SK-N-MC (cell line): Measurements from ENCODE around the gene HDHD5.

Experiments used
- DNase-seq: peaks from one replicate; pipeline ENCODE4 v3.0.0-alpha.2; 2011; ENCODE audit warnings: low read depth, low spot score
- H3K27ac ChIP-seq: fragments of 200-600 bp; sonication (generic); 2 replicates; pipeline ENCODE4 v1.5.1; 2016; ENCODE audit warnings: mixed run types
- H3K36me3 ChIP-seq: fragments of 200-600 bp; sonication (generic); 2 replicates; pipeline ENCODE4 v1.6.1; 2017; ENCODE audit warnings: antibody characterized with exemption, low read length, mixed read lengths; ENCODE audit not compliant: insufficient read depth
- H3K4me3 ChIP-seq: fragments of 200-600 bp; sonication (generic); 2 replicates; pipeline ENCODE4 v1.5.1; 2016
- H3K9ac ChIP-seq: fragments of 200-600 bp; sonication (generic); 2 replicates; pipeline ENCODE4 v1.8.0; 2017; ENCODE audit warnings: mixed run types, mixed read lengths; ENCODE audit not compliant: insufficient read length
- H3K9me3 ChIP-seq: fragments of 200-600 bp; sonication (generic); 2 replicates; pipeline ENCODE4 v1.6.1; 2017; ENCODE audit warnings: low read depth, mild to moderate bottlenecking, antibody characterized with exemption, low read length, moderate library complexity, mixed read lengths
- EZH2 ChIP-seq: fragments of 200-600 bp; sonication (generic); IDR thresholded peaks from one replicate; pipeline ENCODE4 v1.6.1; 2017; ENCODE audit warnings: antibody characterized with exemption
- FOXP2 ChIP-seq: optimal IDR thresholded peaks from 2 replicates; pipeline ENCODE3; 2011; ENCODE audit warnings: mild to moderate bottlenecking, moderate library complexity; ENCODE audit not compliant: insufficient read depth; ENCODE audit errors: extremely low read length, control extremely low read depth
- POLR2AphosphoS5 ChIP-seq: IDR thresholded peaks from 2 replicates; pipeline ENCODE4 v1.6.1; 2012; ENCODE audit warnings: mild to moderate bottlenecking, low read depth, low read length, borderline replicate concordance

Gene HDHD5

GRCh38 chr22:17098379-17098819, 60.7 kb downstream of the HDHD5 start:
- Histone ChIP-seq H3K4me3 (no peak overlapping the region), H3K36me3 (no peaks in the 10 kb centered on the region; the same call in 1 of the 2 replicates), H3K9ac (no peak overlapping the region), H3K27ac (no peak overlapping the region), H3K9me3 (no peaks in the 10 kb centered on the region)
- DNase-seq: no peak
- TF ChIP-seq EZH2 (no peak), POLR2AphosphoS5 (no peak), FOXP2 (no peak)

GRCh38 chr22:17097701-17098100, 61.4 kb downstream of the HDHD5 start:
- no peak overlapping the region for H3K4me3 ChIP-seq
- TF ChIP-seq POLR2AphosphoS5 (no peak), EZH2 (no peak), FOXP2 (no peak)
- H3K27ac ChIP-seq: no peak overlapping the region
- H3K9ac ChIP-seq: no peak overlapping the region
- H3K9me3 ChIP-seq: no peaks in the 10 kb centered on the region
- H3K36me3 ChIP-seq: no peaks in the 10 kb centered on the region; the same call in 1 of the 2 replicates
- no peak for DNase-seq

GRCh38 chr22:17097062-17097461, 62.0 kb downstream of the HDHD5 start:
- Histone ChIP-seq H3K9me3 (no peaks in the 10 kb centered on the region), H3K27ac (no peak overlapping the region), H3K9ac (no peak overlapping the region), H3K4me3 (no peak overlapping the region), H3K36me3 (no peaks in the 10 kb centered on the region; the same call in 1 of the 2 replicates)
- TF ChIP-seq POLR2AphosphoS5 (no peak), FOXP2 (no peak), EZH2 (no peak)
- DNase-seq: no peak

GRCh38 chr22:17096071-17096470, 63.0 kb downstream of the HDHD5 start:
- Histone ChIP-seq H3K4me3 (no peak overlapping the region), H3K9me3 (no peaks in the 10 kb centered on the region), H3K9ac (no peak overlapping the region), H3K36me3 (no peaks in the 10 kb centered on the region; the same call in 1 of the 2 replicates), H3K27ac (no peak overlapping the region)
- no peak for TF ChIP-seq FOXP2
- TF ChIP-seq POLR2AphosphoS5: no peak
- no peak for TF ChIP-seq EZH2
- DNase-seq: no peak

GRCh38 chr22:17095538-17095937, 63.5 kb downstream of the HDHD5 start:
- no peaks in the 10 kb centered on the region; the same call in 1 of the 2 replicates for H3K36me3 ChIP-seq
- no peak overlapping the region for H3K9ac ChIP-seq
- no peaks in the 10 kb centered on the region for H3K9me3 ChIP-seq
- no peak overlapping the region for H3K4me3 ChIP-seq
- DNase-seq: no peak
- TF ChIP-seq EZH2 (no peak), POLR2AphosphoS5 (no peak), FOXP2 (no peak)
- H3K27ac ChIP-seq: no peak overlapping the region

GRCh38 chr22:17093081-17093480, 66.0 kb downstream of the HDHD5 start:
- Histone ChIP-seq H3K4me3 (no peak overlapping the region), H3K9ac (no peak overlapping the region), H3K36me3 (no peaks in the 10 kb centered on the region), H3K27ac (no peak overlapping the region), H3K9me3 (no peaks in the 10 kb centered on the region)
- no peak for TF ChIP-seq POLR2AphosphoS5
- TF ChIP-seq EZH2: no peak
- TF ChIP-seq FOXP2: no peak
- DNase-seq: no peak

GRCh38 chr22:17091851-17092250, 67.2 kb downstream of the HDHD5 start:
- Histone ChIP-seq H3K27ac (no peak overlapping the region), H3K9me3 (no peaks in the 10 kb centered on the region), H3K9ac (no peak overlapping the region), H3K4me3 (no peak overlapping the region), H3K36me3 (no peaks in the 10 kb centered on the region)
- no peak for DNase-seq
- no peak for TF ChIP-seq EZH2
- TF ChIP-seq FOXP2: no peak
- no peak for TF ChIP-seq POLR2AphosphoS5

- Histone ChIP-seq H3K36me3 (no peaks in the 10 kb centered on the region), H3K4me3 (no peak overlapping the region), H3K27ac (no peak overlapping the region), H3K9me3 (no peaks in the 10 kb centered on the region), H3K9ac (no peak overlapping the region)
- DNase-seq: no peak
- TF ChIP-seq EZH2 (no peak), FOXP2 (no peak), POLR2AphosphoS5 (no peak)
These were observed 68.5 kb downstream of the HDHD5 start for GRCh38 chr22:17090550-17090949.
